Measurements from ENCODE around the gene ANXA2R. TPM values are rescaled to one million over a fixed set of nuclear protein-coding genes. Genes with fewer than 3 reads are reported as not detected.
A peak's percentile ranks its signal among the peaks of the same experiment; 100 is the strongest.

ANXA2R gene
- total and polyA plus RNA-seq, 4 donors = 0.57 to 2.8 (median 1.3) TPM

GRCh38 chr5:42992088-42992879 is 47.8 kb downstream of the ANXA2R start:
- Histone ChIP-seq H3K4me1 (ENCODE audit: control insufficient read depth, insufficient read depth, low read length) (peaks cover 24% of the 10 kb centered on the region), H3K36me3 (ENCODE audit: control insufficient read depth, insufficient read depth, low read length) (no peaks in the 10 kb centered on the region), H3K27ac (ENCODE audit: low read depth, low read length) (peak overlapping the region; percentile 48), H3K9me3 (ENCODE audit: control insufficient read depth, insufficient read depth, low read length) (peaks cover 3% of the 10 kb centered on the region), H3K27me3 (ENCODE audit: control insufficient read depth, insufficient read depth, low read length) (peaks cover 89% of the 10 kb centered on the region), H3K4me3 (ENCODE audit: low read depth, low read length) (peak overlapping the region; percentile 32)
- peak in 2 of 6 donors; percentile 57 to 73 for DNase-seq (ENCODE audit: low read depth in 4 of 6, low spot score in 6 of 6)
- under 1% methylated on average over 71 of the region's 71 CpGs for WGBS (ENCODE audit: insufficient coverage)

- H3K27me3 ChIP-seq (ENCODE audit: control insufficient read depth, insufficient read depth, low read length) = peaks cover 90% of the 10 kb centered on the region
Measured at GRCh38 chr5:42991404-42992087, 48.6 kb downstream of the ANXA2R start.

DNA sequence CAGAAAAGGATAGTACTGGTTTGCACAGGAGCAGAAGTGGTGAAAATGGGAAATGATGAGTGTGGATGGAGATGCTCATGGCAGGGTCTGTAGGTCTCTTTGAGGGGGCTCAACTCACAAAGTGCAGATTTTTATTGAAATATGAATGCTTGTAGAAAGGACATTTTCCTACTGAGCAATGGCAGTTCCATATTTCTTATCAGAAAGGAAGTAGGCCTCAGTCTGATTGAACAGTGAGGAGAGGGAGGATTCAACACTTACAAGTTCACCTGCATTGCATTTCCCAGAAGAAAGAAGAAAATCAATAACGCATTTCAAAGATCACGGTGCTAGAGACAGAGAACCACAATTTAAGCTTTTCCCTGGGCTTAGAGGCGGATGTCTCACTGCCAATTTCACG is 49.2 kb downstream of the ANXA2R start:
- 72% methylated on average over 4 of the region's 4 CpGs for WGBS (ENCODE audit: insufficient coverage)
- no peak for DNase-seq (ENCODE audit: low read depth in 4 of 6, low spot score in 6 of 6)
- H3K27ac ChIP-seq (ENCODE audit: low read depth, low read length) = no peak overlapping the region
- H3K36me3 ChIP-seq (ENCODE audit: control insufficient read depth, insufficient read depth, low read length) = no peaks in the 10 kb centered on the region
- peaks cover 3% of the 10 kb centered on the region for H3K9me3 ChIP-seq (ENCODE audit: control insufficient read depth, insufficient read depth, low read length)
- H3K4me3 ChIP-seq (ENCODE audit: low read depth, low read length) = no peak overlapping the region
- H3K4me1 ChIP-seq (ENCODE audit: control insufficient read depth, insufficient read depth, low read length) = peaks cover 24% of the 10 kb centered on the region
- peaks cover 86% of the 10 kb centered on the region for H3K27me3 ChIP-seq (ENCODE audit: control insufficient read depth, insufficient read depth, low read length)

More at GRCh38 chr5:42991404-42992087, 48.6 kb downstream of the ANXA2R start:
- Histone ChIP-seq H3K36me3 (ENCODE audit: control insufficient read depth, insufficient read depth, low read length) (no peaks in the 10 kb centered on the region), H3K9me3 (ENCODE audit: control insufficient read depth, insufficient read depth, low read length) (peaks cover 3% of the 10 kb centered on the region), H3K4me1 (ENCODE audit: control insufficient read depth, insufficient read depth, low read length) (peaks cover 24% of the 10 kb centered on the region), H3K27ac (ENCODE audit: low read depth, low read length) (peak overlapping the region; percentile 48), H3K4me3 (ENCODE audit: low read depth, low read length) (peak overlapping the region; percentile 32)
- no peak for DNase-seq (ENCODE audit: low read depth in 4 of 6, low spot score in 6 of 6)
- WGBS (ENCODE audit: insufficient coverage) = 20% methylated on average over 28 of the region's 36 CpGs

Other genes starting within 250 kb of the ANXA2R start
- gene SELENOP, start 228.4 kb downstream of the ANXA2R start, total RNA-seq = 100 to 1,000 TPM; 305 to 398 TPM
- gene SELENOP, start 228.4 kb downstream of the ANXA2R start, polyA plus RNA-seq (ENCODE audit: insufficient read length in 2 of 2) = 10 to 100 TPM; 71.7 to 92.7 TPM
- gene ZNF131, start 80.6 kb upstream of the ANXA2R start, total RNA-seq = 10 to 100 TPM; 46.4 to 46.6 TPM
- gene ZNF131, start 80.6 kb upstream of the ANXA2R start, polyA plus RNA-seq (ENCODE audit: insufficient read length in 2 of 2) = 10 to 100 TPM; 48.1 to 48.3 TPM
- 1 to 10 TPM; 7.9 TPM for gene NIM1K, start 151.9 kb upstream of the ANXA2R start, total RNA-seq
- 10 to 100 TPM; 18.0 to 18.4 TPM for gene NIM1K, start 151.9 kb upstream of the ANXA2R start, polyA plus RNA-seq (ENCODE audit: insufficient read length in 2 of 2)

Data from spinal cord (tissue), 10 donors.